ENCODE data around the gene MPRIP.

The MPRIP gene

GRCh38 chr17:17053446-17054379, 11.5 kb downstream of the MPRIP start:
- no peak for DNase-seq

GRCh38 chr17:17054636-17055035, 12.4 kb downstream of the MPRIP start:
- no peak for DNase-seq

- DNase-seq: no peak
Measured at GRCh38 chr17:17055286-17056155, 13.3 kb downstream of the MPRIP start.

- DNase-seq: no peak
Measured at GRCh38 chr17:17056156-17056539, 13.9 kb downstream of the MPRIP start.

- no peak for DNase-seq
Measured at GRCh38 chr17:17057057-17057551, 14.8 kb downstream of the MPRIP start.

GRCh38 chr17:17058304-17058703, 16.0 kb downstream of the MPRIP start:
- no peak for DNase-seq

- no peak for DNase-seq
Measured at GRCh38 chr17:17059301-17059890, 17.1 kb downstream of the MPRIP start.

- DNase-seq: no peak
Measured at GRCh38 chr17:17060001-17060922, 18.0 kb downstream of the MPRIP start.

GRCh38 chr17:17060930-17061329, 18.7 kb downstream of the MPRIP start:
- no peak for DNase-seq

- no peak for DNase-seq
Measured at GRCh38 chr17:17061516-17061915, 19.3 kb downstream of the MPRIP start.

GRCh38 chr17:17062356-17062755, 20.1 kb downstream of the MPRIP start:
- no peak for DNase-seq

GRCh38 chr17:17062866-17063265, 20.6 kb downstream of the MPRIP start:
- no peak for DNase-seq

GRCh38 chr17:17063546-17064122, 21.4 kb downstream of the MPRIP start:
- DNase-seq: no peak

GRCh38 chr17:17064322-17064721, 22.1 kb downstream of the MPRIP start:
- DNase-seq: no peak

GRCh38 chr17:17066021-17066420, 23.8 kb downstream of the MPRIP start:
- no peak for DNase-seq

- no peak for DNase-seq
Measured at GRCh38 chr17:17067257-17067656, 25.0 kb downstream of the MPRIP start.

GRCh38 chr17:17069849-17070248, 27.6 kb downstream of the MPRIP start:
- no peak for DNase-seq

GRCh38 chr17:17070931-17071330, 28.7 kb downstream of the MPRIP start:
- DNase-seq: no peak

- DNase-seq: no peak
Measured at GRCh38 chr17:17071531-17072360, 29.5 kb downstream of the MPRIP start.

GRCh38 chr17:17072546-17072945, 30.3 kb downstream of the MPRIP start:
- DNase-seq: no peak

All from T-helper 9 cell (primary cell).